Spleen (tissue), 11 donors: ENCODE measurements around the gene NMBR. TPM values are rescaled to one million over a fixed set of nuclear protein-coding genes. Genes with fewer than 3 reads are reported as not detected.
"Not testable (repeated sequence)": the region's sequence is repeated elsewhere in the genome, so short reads cannot be mapped to it uniquely, and the experiment has no call there.

Experiments used
- DNase-seq: peaks from one replicate; pipeline ENCODE4 v3.0.0-alpha.2; 2020
- H3K27ac ChIP-seq, 8 donors: fragments of 200-600 bp; sonication (generic) in 7 of 8; 1 replicate in 4 of 8; 2 replicates in 4 of 8; pipeline versions ENCODE4 v1.5.0 to v1.8.0; 2016 to 2021; ENCODE audit warnings: inconsistent platforms in 4 of 8, mild to moderate bottlenecking in 4 of 8, moderate library complexity in 1 of 8
- H3K27me3 ChIP-seq, 7 donors: fragments of 200-600 bp; sonication (generic) in 6 of 7; replicated peaks in 1 of 7; 1 replicate in 4 of 7; 2 replicates in 3 of 7; pipeline versions ENCODE4 v1.5.0 to v1.8.0; 2016 to 2021; ENCODE audit warnings: inconsistent platforms in 3 of 7, mild to moderate bottlenecking in 1 of 7
- H3K36me3 ChIP-seq, 6 donors: fragments of 200-600 bp; sonication (generic) in 5 of 6; 1 replicate in 4 of 6; 2 replicates in 2 of 6; pipeline versions ENCODE4 v1.5.0 to v1.8.0; 2016 to 2021; ENCODE audit warnings: inconsistent platforms in 2 of 6
- H3K4me1 ChIP-seq, 6 donors: fragments of 200-600 bp; sonication (generic) in 5 of 6; 1 replicate in 3 of 6; 2 replicates in 3 of 6; pipeline versions ENCODE4 v1.5.0 to v1.8.0; 2016 to 2021; ENCODE audit warnings: inconsistent platforms in 3 of 6
- H3K4me3 ChIP-seq, 8 donors: fragments of 200-600 bp; sonication (generic) in 7 of 8; 1 replicate in 4 of 8; 2 replicates in 4 of 8; pipeline versions ENCODE4 v1.5.0 to v1.8.0; 2016 to 2021; ENCODE audit warnings: inconsistent platforms in 4 of 8, mild to moderate bottlenecking in 4 of 8, moderate library complexity in 2 of 8
- H3K9me3 ChIP-seq, 8 donors: fragments of 200-600 bp; sonication (generic) in 7 of 8; 1 replicate in 4 of 8; 2 replicates in 4 of 8; pipeline versions ENCODE4 v1.5.0 to v1.8.0; 2016 to 2021; ENCODE audit warnings: inconsistent platforms in 4 of 8
- CTCF ChIP-seq, 11 experiments: fragments of 200-600 bp in 7 of 11; fragments of 450-650 bp in 4 of 11; sonication (generic) in 4 of 11; IDR thresholded peaks in 8 of 11; conservative IDR thresholded peaks in 3 of 11; 1 replicate in 7 of 11; 2 replicates in 4 of 11; pipeline versions ENCODE4 v1.4.0 to v1.8.0; 2016 to 2021; ENCODE audit warnings: antibody characterized with exemption in 11 of 11, inconsistent platforms in 4 of 11, mild to moderate bottlenecking in 1 of 11
- POLR2A ChIP-seq, 3 donors: fragments of 450-650 bp; IDR thresholded peaks; one replicate each; pipeline ENCODE4 v1.5.1; 2017; ENCODE audit warnings: antibody characterized with exemption in 3 of 3, mild to moderate bottlenecking in 1 of 3
- POLR2AphosphoS5 ChIP-seq, 3 donors: sonication (generic); formaldehyde crosslinking; IDR thresholded peaks; one replicate each; pipeline ENCODE4 v1.5.1; 2017; ENCODE audit warnings: antibody characterized with exemption in 3 of 3
- WGBS, 5 donors: extraction: QIAGEN DNeasy Blood & Tissue Kit in 3 of 5; methylation state at CpG; one replicate each; pipeline versions ENCODE4 v1.1.5 to v1.1.7; 2013 to 2018; 5-methylcytosine and 5-hydroxymethylcytosine counted together
- intact Hi-C: fragments of 100-400 bp; cut with DNase I; formaldehyde crosslinking; loops from one replicate; pipeline ENCODE4 v1.15.0; 2023; ENCODE audit warnings: low total_unique reads
- polyA plus RNA-seq, 3 donors: library from polyadenylated mRNA; stranded (reverse); fragments of 200-250 nt; gene quantifications; one replicate each; pipeline ENCODE4 v1.2.1, GENCODE V29; 2013
- total RNA-seq, 7 donors: library from RNA; depleted of rRNA in 3 of 7; stranded (reverse); fragments of >200 nt in 3 of 7; fragmentation: NEBNext Ultra II Directional in 4 of 7; extraction: Animal tissue kit (Norgen Biotek cat#: 25700) in 4 of 7; gene quantifications; one replicate each; pipeline versions ENCODE4 v1.1.0 to v1.2.1, GENCODE V29; 2016 to 2021
- donor health status: healthy with polysubstance abuse.
- donor health status: DM: no; HTN: no; CAD: no; lungs with moderate emphysema.
- donor health status: DM: no; HTN: no; CAD: no.
- donor health status: Bipolar disorder and iron deficiency.
- donor health status: healthy.
- donor health status: DM: no; HTN: no; CAD: no.
- donor health status: DM: yes; HTN: yes; CAD: no.

Gene NMBR
- total and polyA plus RNA-seq, 10 donors: 0.25 to 0.36 TPM; not detected in 8

- peaks cover 0 to 65% (median 49%) of the 10 kb centered on the region in 6 donors for H3K36me3 ChIP-seq
- WGBS, 5 donors: 75 to 90% (median 85%) methylated on average over 2 of the region's 2 CpGs
- intact Hi-C loops: no loop called here
These were observed 20.6 kb upstream of the NMBR start for GRCh38 chr6:142167486-142167885.

GRCh38 chr6:142167071-142167470 lies 20.1 kb upstream of the NMBR start:
- intact Hi-C loops: no loop called here

More at GRCh38 chr6:142167486-142167885, 20.6 kb upstream of the NMBR start:
- TF ChIP-seq POLR2A (IDR thresholded peaks at IDR 0.05): no peak
- no peak for TF ChIP-seq POLR2AphosphoS5 (IDR thresholded peaks at IDR 0.05)
- no peak for TF ChIP-seq CTCF (IDR thresholded peaks at IDR 0.05 in 8 of 11, conservative IDR thresholded peaks at IDR 0.05 in 3 of 11)
- Histone ChIP-seq H3K27ac (peak overlapping the region in 1 of 8 donors; percentile 8), H3K4me3 (no peak overlapping the region), H3K4me1 (peaks cover 0 to 28% (median 6%) of the 10 kb centered on the region in 6 donors), H3K9me3 (no peaks in the 10 kb centered on the region), H3K27me3 (no peaks in the 10 kb centered on the region)
- no peak for DNase-seq

GRCh38 chr6:142165227-142165626 lies 18.3 kb upstream of the NMBR start:
- H3K27me3 ChIP-seq: no peaks in the 10 kb centered on the region
- no peaks in the 10 kb centered on the region for H3K9me3 ChIP-seq
- H3K36me3 ChIP-seq: peaks cover 0 to 44% (median 31%) of the 10 kb centered on the region in 6 donors
- DNase-seq: no peak
- no peak overlapping the region for H3K27ac ChIP-seq
- WGBS, 5 donors: 85 to 95% (median 91%) methylated on average over 4 of the region's 4 CpGs
- intact Hi-C loops: no loop called here
- no peak overlapping the region for H3K4me3 ChIP-seq
- TF ChIP-seq POLR2A (IDR thresholded peaks at IDR 0.05) (no peak), CTCF (IDR thresholded peaks at IDR 0.05 in 8 of 11, conservative IDR thresholded peaks at IDR 0.05 in 3 of 11) (no peak), POLR2AphosphoS5 (IDR thresholded peaks at IDR 0.05) (no peak)
- peaks cover 0 to 50% (median 12%) of the 10 kb centered on the region in 6 donors for H3K4me1 ChIP-seq

More at GRCh38 chr6:142167071-142167470, 20.1 kb upstream of the NMBR start:
- DNase-seq: no peak
- Histone ChIP-seq H3K36me3 (peaks cover 0 to 61% (median 45%) of the 10 kb centered on the region in 6 donors), H3K4me3 (no peak overlapping the region), H3K9me3 (no peaks in the 10 kb centered on the region), H3K27ac (no peak overlapping the region), H3K27me3 (no peaks in the 10 kb centered on the region), H3K4me1 (peaks cover 0 to 32% (median 8%) of the 10 kb centered on the region in 6 donors)
- WGBS, 5 donors: 84 to 92% (median 88%) methylated on average over 3 of the region's 3 CpGs
- TF ChIP-seq POLR2AphosphoS5 (IDR thresholded peaks at IDR 0.05) (no peak), POLR2A (IDR thresholded peaks at IDR 0.05) (no peak), CTCF (IDR thresholded peaks at IDR 0.05 in 8 of 11, conservative IDR thresholded peaks at IDR 0.05 in 3 of 11) (no peak)

- intact Hi-C loops: no loop called here
- Histone ChIP-seq H3K27me3 (no peaks in the 10 kb centered on the region), H3K9me3 (no peaks in the 10 kb centered on the region), H3K36me3 (peaks cover 0 to 23% (median 14%) of the 10 kb centered on the region in 6 donors), H3K4me3 (no peak overlapping the region), H3K4me1 (peaks cover 0 to 64% (median 14%) of the 10 kb centered on the region in 6 donors), H3K27ac (no peak overlapping the region)
- 89 to 95% (median 93%) methylated on average over 1 of the region's 1 CpG for WGBS, 5 donors
- TF ChIP-seq CTCF (IDR thresholded peaks at IDR 0.05 in 8 of 11, conservative IDR thresholded peaks at IDR 0.05 in 3 of 11) (no peak), POLR2A (IDR thresholded peaks at IDR 0.05) (no peak), POLR2AphosphoS5 (IDR thresholded peaks at IDR 0.05) (no peak)
- DNase-seq: no peak
These were observed 15.9 kb upstream of the NMBR start for GRCh38 chr6:142162780-142163179.

- DNase-seq, H3K27me3 ChIP-seq, H3K9me3 ChIP-seq, H3K36me3 ChIP-seq, H3K4me3 ChIP-seq: not testable (repeated sequence)
- peak overlapping the region in 4 of 8 donors; percentile 30 to 50 (median 36) for H3K27ac ChIP-seq
- intact Hi-C loops: loop anchor here (5.0 to 10.0 kb wide), 2 partner anchors 51 to 228 kb away; no protein-coding TSS in a partner anchor
- H3K4me1 ChIP-seq: peaks cover 0 to 86% (median 35%) of the 10 kb centered on the region in 6 donors
- WGBS, 5 donors: 86 to 93% (median 91%) methylated on average over 4 of the region's 4 CpGs
These were observed 9.8 kb upstream of the NMBR start for GRCh38 chr6:142156758-142157068.
